CD4-positive, alpha-beta T cell treated with Interleukin-4 for 1 hour (primary cell): ENCODE measurements around the gene NLRP10.

Experiments
- DNase-seq, 2 donors: peaks; one replicate each; pipeline ENCODE4 v3.0.0-alpha.2; 2020 to 2022

Gene NLRP10

GRCh38 chr11:7971846-7972245, 6.6 kb upstream of the NLRP10 start:
- no peak for DNase-seq

DNA sequence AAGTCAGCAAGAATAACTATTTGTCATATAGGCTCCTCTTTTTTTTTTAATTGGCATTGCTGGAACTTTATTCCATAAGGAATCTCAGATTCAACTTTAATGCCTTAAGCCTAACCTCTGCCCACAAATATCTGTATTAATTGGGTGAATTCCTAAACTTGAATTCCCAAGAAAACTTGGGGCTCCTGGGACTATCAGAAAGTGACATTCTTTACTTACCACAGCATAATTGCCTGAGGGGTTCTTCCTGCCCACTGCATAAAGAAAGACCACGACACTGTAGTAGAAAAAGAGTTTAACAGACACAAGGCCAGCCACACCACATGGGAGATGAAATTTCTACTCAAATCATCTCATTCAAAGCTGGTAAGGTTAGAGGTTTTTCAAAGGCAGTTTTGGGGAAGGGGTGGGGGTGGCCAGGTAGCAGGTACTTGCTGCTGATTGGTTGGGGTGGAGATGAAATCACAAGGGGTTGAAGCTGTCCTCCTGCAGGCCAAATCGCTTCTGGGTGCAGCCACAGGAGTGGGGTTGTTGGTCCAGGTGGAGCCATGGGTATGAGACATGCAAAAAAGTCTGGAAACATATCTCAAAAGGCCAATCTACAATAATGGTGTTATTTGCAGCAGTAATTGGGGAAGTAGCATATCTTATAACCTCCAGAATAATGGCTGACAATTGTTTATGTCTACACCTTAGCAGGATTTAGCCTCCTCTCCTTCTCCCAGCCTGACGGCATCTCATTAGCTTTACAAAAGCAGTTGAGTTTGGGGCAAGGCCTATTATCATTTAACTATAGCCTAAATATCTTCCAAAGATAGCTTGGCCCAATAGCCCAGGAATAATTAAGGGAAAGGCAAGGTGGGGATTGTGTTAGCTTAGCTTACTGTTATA, 4.8 kb upstream of the NLRP10 start:
- no peak for DNase-seq

DNA sequence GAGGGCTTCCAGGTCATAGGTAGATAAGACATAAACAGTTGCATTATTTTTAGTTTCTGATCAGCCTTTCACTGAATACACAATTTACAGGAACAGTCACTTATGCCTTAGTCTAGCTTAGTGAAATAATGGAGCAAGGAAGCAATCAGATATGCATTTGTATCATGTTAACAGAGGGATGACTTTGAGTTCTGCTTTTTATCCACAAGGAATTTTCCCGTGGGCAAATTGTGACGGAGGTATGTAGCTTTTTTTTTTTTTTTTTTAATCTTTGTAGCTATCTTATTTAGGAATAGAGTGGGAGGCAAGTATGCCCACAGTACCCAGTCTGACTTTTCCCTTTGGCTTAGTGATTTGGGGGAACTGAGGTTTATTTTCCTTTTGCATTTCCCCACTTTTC, 3.4 kb upstream of the NLRP10 start:
- DNase-seq: no peak

- DNase-seq: no peak
Observed at GRCh38 chr11:7967826-7968225, 2.6 kb upstream of the NLRP10 start.

DNA sequence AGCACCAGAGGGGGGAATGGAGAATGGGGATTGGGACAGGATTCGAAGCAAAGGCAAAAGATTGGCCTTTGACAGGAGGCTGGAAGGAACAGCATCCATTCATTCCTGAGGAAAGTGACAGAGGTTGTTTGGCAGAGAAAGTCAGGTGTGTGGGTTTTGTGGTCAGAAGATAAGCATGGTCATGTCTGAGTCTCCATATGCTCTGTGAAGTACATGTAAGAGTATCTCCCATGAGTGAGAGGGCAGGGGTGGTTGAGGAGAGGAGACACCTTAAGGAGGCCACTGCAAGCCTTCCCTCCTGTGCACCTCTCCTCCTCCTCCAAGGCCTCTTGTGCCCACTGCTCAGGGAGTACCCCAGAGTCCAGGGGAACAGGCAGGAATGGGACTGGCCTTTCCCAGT, 1.9 kb upstream of the NLRP10 start:
- no peak for DNase-seq

- no peak for DNase-seq
Observed at GRCh38 chr11:7964873-7965272, 374 bp downstream of the NLRP10 start.

DNA sequence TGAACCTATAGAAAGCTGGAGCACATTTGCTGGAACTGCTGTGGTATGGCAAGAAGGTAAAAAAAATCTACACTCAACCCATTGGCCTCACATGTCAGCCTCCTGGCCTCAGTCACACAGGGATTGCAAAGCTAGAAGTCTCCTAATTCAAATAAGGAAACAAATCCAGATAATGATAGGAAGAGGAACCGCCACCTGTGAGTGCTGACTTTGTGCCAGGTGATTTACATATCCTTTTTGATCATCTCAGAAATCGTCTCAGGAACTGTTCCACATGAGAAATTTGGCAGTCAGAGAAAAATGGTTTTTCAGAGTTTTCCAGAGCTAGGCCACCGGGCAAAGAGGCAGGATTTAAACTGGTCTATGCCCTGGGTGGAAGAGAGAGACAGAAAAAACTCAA, 986 bp downstream of the NLRP10 start:
- DNase-seq: no peak

DNA sequence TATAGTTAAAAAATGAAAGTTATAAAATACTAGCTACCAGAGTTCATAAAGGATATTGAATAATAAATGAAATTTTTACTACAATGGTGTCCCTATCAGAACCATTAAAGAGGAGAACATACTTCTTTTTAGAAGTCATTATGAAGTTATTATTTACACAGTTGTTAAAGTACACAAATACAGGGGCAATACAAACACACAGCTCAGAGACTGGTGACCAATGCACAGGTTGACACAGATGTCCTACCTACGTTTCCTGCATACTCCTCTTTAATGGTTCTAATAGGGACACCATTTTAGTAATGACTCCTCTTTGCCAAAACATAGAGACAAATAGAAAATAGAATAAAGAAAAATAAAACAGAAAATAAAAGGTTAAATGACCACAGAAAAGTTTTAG, 10.1 kb downstream of the NLRP10 start:
- DNase-seq: no peak

DNA sequence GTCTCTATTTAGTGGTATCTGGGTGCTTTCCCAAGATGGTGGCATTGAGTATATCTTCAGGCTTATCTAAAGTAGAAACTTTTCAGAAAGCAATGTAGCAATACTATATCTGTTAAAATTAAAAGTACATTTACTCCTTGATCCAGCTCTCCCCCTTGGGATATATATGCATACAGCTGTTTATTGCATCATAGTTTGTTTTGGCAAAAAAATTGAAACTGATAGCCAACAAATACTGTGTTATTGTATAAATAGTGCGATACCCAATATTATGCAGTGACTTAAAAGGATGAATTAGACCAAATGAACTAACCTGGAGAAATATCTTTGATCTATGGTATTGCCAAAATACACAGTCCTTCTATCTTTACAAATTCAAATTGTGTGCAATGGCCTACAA, 15.3 kb downstream of the NLRP10 start:
- DNase-seq: no peak

- no peak for DNase-seq
Observed at GRCh38 chr11:7944123-7944522, 21.1 kb downstream of the NLRP10 start.

DNA sequence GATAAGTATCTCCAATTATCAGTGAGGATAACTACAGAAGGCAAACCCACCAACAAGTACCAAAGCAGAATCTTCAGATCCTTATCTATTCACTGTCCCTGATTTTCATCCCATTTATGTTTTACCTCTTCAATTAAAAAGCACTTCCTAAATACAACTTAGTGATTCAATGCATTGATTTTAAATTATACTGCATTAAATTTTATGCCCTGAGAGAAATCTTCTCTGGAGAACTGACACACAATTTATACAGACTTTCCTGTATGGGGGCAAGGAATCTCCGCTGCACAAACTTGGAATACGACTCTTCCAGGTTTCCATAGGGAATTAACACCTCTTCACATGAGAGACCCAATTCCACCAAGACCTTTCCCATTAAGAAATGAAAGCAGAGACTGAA, 23.6 kb downstream of the NLRP10 start, which contains the start of gene OR10A3:
Gene OR10A3 (minus strand): TSS at position 101 of the 400 bp plus-strand sequence. CDS start 2,188 bp downstream, outside the sequence.
- DNase-seq: no peak

GRCh38 chr11:7941146-7941545, 24.1 kb downstream of the NLRP10 start:
- no peak for DNase-seq

- no peak for DNase-seq
Observed at GRCh38 chr11:7936615-7937014, 28.6 kb downstream of the NLRP10 start.

DNA sequence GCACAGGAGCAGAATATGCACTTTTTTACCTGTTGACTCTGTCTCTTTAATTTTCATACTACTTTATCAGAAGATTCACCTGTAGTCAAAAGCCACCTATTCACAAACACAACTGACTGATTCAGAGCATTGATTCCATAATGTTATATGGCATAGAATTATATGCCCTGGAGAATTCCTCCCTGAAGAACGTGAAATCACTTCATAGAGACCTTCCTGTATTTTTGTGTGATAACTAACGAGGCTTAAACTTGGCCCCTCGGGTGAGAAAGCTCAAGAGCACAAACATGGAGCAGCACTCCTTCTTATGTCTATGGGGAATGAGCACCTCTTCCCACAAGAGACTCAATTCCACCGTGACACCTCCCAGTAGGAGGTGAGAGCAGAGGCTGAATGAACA, 34.1 kb downstream of the NLRP10 start, which contains the start of gene OR10A6:
Gene OR10A6 (minus strand): TSS at position 101 of the 400 bp plus-strand sequence. CDS start 2,606 bp downstream, outside the sequence.
- no peak for DNase-seq

GRCh38 chr11:7927635-7928034, 37.6 kb downstream of the NLRP10 start:
- no peak for DNase-seq

DNA sequence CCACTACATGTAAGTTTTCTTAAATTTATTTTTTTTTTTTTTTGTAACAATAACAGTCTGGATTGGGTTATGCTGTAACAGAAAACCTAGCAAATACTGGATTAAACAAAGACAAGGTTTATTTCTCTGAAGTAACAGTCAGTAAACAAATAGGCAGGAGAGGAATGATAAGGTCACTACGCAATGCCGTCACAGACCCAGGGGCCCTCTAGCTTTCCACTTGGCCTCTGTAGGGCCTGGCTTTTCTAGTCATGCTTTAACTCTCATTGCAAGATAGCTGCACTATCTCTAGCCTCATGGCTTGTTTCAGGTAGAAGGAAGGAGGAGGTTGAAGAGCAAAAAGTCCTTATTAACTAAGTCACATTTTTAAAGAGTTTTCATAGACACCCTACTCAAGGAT, 40.7 kb downstream of the NLRP10 start:
- DNase-seq: no peak

GRCh38 chr11:7918141-7918540, 47.1 kb downstream of the NLRP10 start:
- no peak for DNase-seq
